ENCODE measurements around the gene USP17L5.
"Not testable (repeated sequence)": the region's sequence is repeated elsewhere in the genome, so short reads cannot be mapped to it uniquely, and the experiment has no call there.

The USP17L5 gene

GRCh38 chr4:9339103-9339502 lies at the start of gene USP17L5:
Gene USP17L5 (plus strand): TSS chr4:9339403. CDS start chr4:9339403, 0 bp downstream.
- not testable (repeated sequence) for H3K4me3 ChIP-seq (ENCODE audit: low read length in 2 of 2); H3K9ac ChIP-seq (ENCODE audit: low read length in 2 of 2); H3K27me3 ChIP-seq (ENCODE audit: control insufficient read depth in 1 of 2, insufficient read depth in 2 of 2, low read length in 2 of 2); H3K9me3 ChIP-seq (ENCODE audit: control insufficient read depth in 2 of 2, low read length in 2 of 2); H3K4me1 ChIP-seq (ENCODE audit: control insufficient read depth, insufficient read depth, low read length); H3K36me3 ChIP-seq (ENCODE audit: control insufficient read depth in 2 of 2, insufficient read depth in 2 of 2, low read length in 2 of 2); H3K27ac ChIP-seq (ENCODE audit: low read length)

DNA sequence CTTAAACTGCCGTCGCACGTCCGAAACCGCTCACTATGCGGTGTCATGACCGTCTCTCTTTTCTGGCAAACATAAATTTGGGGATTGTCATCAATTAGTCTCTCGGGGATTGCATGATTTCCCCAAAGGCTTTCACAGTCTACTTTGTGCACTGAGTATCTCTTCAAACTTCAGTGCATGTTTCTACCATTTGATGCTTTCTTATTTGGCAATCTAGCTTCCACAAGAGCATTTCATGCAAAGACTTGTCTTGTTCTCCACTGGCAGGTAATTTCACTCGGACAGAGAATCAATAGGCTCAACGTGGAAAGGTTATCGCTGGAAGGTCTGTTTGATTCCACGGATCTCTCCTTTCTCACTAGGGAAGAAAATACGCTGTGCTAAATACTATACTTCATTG lies 15.0 kb upstream of the USP17L5 start:
- H3K27me3 ChIP-seq (ENCODE audit: control insufficient read depth in 1 of 2, insufficient read depth in 2 of 2, low read length in 2 of 2); H3K9ac ChIP-seq (ENCODE audit: low read length in 2 of 2); H3K27ac ChIP-seq (ENCODE audit: low read length); H3K36me3 ChIP-seq (ENCODE audit: control insufficient read depth in 2 of 2, insufficient read depth in 2 of 2, low read length in 2 of 2); H3K4me1 ChIP-seq (ENCODE audit: control insufficient read depth, insufficient read depth, low read length); H3K9me3 ChIP-seq (ENCODE audit: control insufficient read depth in 2 of 2, low read length in 2 of 2); H3K4me3 ChIP-seq (ENCODE audit: low read length in 2 of 2): not testable (repeated sequence)

GRCh38 chr4:9324865-9325264 lies 14.3 kb upstream of the USP17L5 start, which contains the start of gene USP17L24:
Gene USP17L24 (plus strand): TSS chr4:9325165. CDS start chr4:9325165, 0 bp downstream.
- H3K9ac ChIP-seq (ENCODE audit: low read length in 2 of 2); H3K27me3 ChIP-seq (ENCODE audit: control insufficient read depth in 1 of 2, insufficient read depth in 2 of 2, low read length in 2 of 2); H3K4me1 ChIP-seq (ENCODE audit: control insufficient read depth, insufficient read depth, low read length); H3K9me3 ChIP-seq (ENCODE audit: control insufficient read depth in 2 of 2, low read length in 2 of 2); H3K27ac ChIP-seq (ENCODE audit: low read length); H3K4me3 ChIP-seq (ENCODE audit: low read length in 2 of 2); H3K36me3 ChIP-seq (ENCODE audit: control insufficient read depth in 2 of 2, insufficient read depth in 2 of 2, low read length in 2 of 2): not testable (repeated sequence)

DNA sequence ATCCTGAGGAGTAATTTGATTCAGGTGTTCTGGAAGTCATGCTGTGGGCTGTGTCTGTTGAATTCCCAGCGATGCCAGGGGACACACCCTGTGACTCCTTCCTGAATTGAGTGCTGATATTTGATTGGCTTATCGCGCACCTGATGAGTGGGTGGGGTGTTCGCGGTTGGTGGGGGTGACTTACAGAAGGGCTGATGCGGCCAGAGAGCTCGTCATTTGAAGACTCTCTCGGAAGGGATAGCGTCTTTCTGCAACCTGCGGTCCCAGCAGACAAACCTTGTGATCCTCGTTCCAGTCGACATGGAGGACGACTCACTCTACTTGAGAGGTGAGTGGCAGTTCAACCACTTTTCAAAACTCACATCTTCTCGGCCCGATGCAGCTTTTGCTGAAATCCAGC lies 9.6 kb upstream of the USP17L5 start, which contains the start of gene USP17L25:
Gene USP17L25 (plus strand): TSS at position 301 of the 400 bp plus-strand sequence. CDS start 0 bp downstream, at position 301.
- H3K4me3 ChIP-seq (ENCODE audit: low read length in 2 of 2); H3K9me3 ChIP-seq (ENCODE audit: control insufficient read depth in 2 of 2, low read length in 2 of 2): not testable (repeated sequence)

GRCh38 chr4:9334358-9334757 lies 4.8 kb upstream of the USP17L5 start, which contains the start of gene USP17L26:
Gene USP17L26 (plus strand): TSS chr4:9334658. CDS start chr4:9334658, 0 bp downstream.
- not testable (repeated sequence) for H3K27me3 ChIP-seq (ENCODE audit: control insufficient read depth in 1 of 2, insufficient read depth in 2 of 2, low read length in 2 of 2); H3K4me1 ChIP-seq (ENCODE audit: control insufficient read depth, insufficient read depth, low read length); H3K36me3 ChIP-seq (ENCODE audit: control insufficient read depth in 2 of 2, insufficient read depth in 2 of 2, low read length in 2 of 2); H3K9ac ChIP-seq (ENCODE audit: low read length in 2 of 2); H3K27ac ChIP-seq (ENCODE audit: low read length); H3K4me3 ChIP-seq (ENCODE audit: low read length in 2 of 2); H3K9me3 ChIP-seq (ENCODE audit: control insufficient read depth in 2 of 2, low read length in 2 of 2)

More for the DNA sequence above, 9.6 kb upstream of the USP17L5 start, which contains the start of gene USP17L25:
- H3K27ac ChIP-seq (ENCODE audit: low read length); H3K4me1 ChIP-seq (ENCODE audit: control insufficient read depth, insufficient read depth, low read length); H3K27me3 ChIP-seq (ENCODE audit: control insufficient read depth in 1 of 2, insufficient read depth in 2 of 2, low read length in 2 of 2); H3K36me3 ChIP-seq (ENCODE audit: control insufficient read depth in 2 of 2, insufficient read depth in 2 of 2, low read length in 2 of 2); H3K9ac ChIP-seq (ENCODE audit: low read length in 2 of 2): not testable (repeated sequence)

DNA sequence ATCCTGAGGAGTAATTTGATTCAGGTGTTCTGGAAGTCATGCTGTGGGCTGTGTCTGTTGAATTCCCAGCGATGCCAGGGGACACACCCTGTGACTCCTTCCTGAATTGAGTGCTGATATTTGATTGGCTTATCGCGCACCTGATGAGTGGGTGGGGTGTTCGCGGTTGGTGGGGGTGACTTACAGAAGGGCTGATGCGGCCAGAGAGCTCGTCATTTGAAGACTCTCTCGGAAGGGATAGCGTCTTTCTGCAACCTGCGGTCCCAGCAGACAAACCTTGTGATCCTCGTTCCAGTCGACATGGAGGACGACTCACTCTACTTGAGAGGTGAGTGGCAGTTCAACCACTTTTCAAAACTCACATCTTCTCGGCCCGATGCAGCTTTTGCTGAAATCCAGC lies 4.6 kb downstream of the USP17L5 start, which contains the start of gene USP17L27:
Gene USP17L27 (plus strand): TSS at position 301 of the 400 bp plus-strand sequence. CDS start 0 bp downstream, at position 301.
- H3K4me3 ChIP-seq (ENCODE audit: low read length in 2 of 2); H3K4me1 ChIP-seq (ENCODE audit: control insufficient read depth, insufficient read depth, low read length); H3K36me3 ChIP-seq (ENCODE audit: control insufficient read depth in 2 of 2, insufficient read depth in 2 of 2, low read length in 2 of 2); H3K9ac ChIP-seq (ENCODE audit: low read length in 2 of 2); H3K27me3 ChIP-seq (ENCODE audit: control insufficient read depth in 1 of 2, insufficient read depth in 2 of 2, low read length in 2 of 2); H3K9me3 ChIP-seq (ENCODE audit: control insufficient read depth in 2 of 2, low read length in 2 of 2); H3K27ac ChIP-seq (ENCODE audit: low read length): not testable (repeated sequence)

DNA sequence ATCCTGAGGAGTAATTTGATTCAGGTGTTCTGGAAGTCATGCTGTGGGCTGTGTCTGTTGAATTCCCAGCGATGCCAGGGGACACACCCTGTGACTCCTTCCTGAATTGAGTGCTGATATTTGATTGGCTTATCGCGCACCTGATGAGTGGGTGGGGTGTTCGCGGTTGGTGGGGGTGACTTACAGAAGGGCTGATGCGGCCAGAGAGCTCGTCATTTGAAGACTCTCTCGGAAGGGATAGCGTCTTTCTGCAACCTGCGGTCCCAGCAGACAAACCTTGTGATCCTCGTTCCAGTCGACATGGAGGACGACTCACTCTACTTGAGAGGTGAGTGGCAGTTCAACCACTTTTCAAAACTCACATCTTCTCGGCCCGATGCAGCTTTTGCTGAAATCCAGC lies 9.4 kb downstream of the USP17L5 start, which contains the start of gene USP17L28:
Gene USP17L28 (plus strand): TSS at position 301 of the 400 bp plus-strand sequence. CDS start 0 bp downstream, at position 301.
- not testable (repeated sequence) for H3K9me3 ChIP-seq (ENCODE audit: control insufficient read depth in 2 of 2, low read length in 2 of 2); H3K27me3 ChIP-seq (ENCODE audit: control insufficient read depth in 1 of 2, insufficient read depth in 2 of 2, low read length in 2 of 2); H3K4me1 ChIP-seq (ENCODE audit: control insufficient read depth, insufficient read depth, low read length); H3K36me3 ChIP-seq (ENCODE audit: control insufficient read depth in 2 of 2, insufficient read depth in 2 of 2, low read length in 2 of 2); H3K4me3 ChIP-seq (ENCODE audit: low read length in 2 of 2); H3K9ac ChIP-seq (ENCODE audit: low read length in 2 of 2); H3K27ac ChIP-seq (ENCODE audit: low read length)

DNA sequence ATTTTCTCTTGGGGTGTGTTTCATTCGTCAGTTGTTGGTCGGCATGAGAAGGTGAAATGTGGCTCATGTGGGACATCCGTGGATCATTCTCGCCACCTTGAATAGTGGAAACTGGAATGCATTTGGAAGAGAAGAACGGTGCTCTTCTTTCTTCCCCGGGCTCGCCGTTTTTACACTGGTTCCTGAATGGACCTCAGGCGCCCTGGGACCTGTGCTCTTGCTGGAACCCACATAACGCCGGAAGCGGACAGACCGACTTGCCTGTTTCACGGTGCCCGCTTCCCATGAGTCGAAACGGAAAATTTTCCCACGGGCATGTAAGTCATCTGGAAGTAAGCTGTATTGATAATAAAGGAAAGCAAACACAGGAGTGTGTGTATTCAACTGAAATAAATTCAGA lies 11.7 kb downstream of the USP17L5 start:
- not testable (repeated sequence) for H3K27ac ChIP-seq (ENCODE audit: low read length); H3K9ac ChIP-seq (ENCODE audit: low read length in 2 of 2); H3K36me3 ChIP-seq (ENCODE audit: control insufficient read depth in 2 of 2, insufficient read depth in 2 of 2, low read length in 2 of 2); H3K27me3 ChIP-seq (ENCODE audit: control insufficient read depth in 1 of 2, insufficient read depth in 2 of 2, low read length in 2 of 2); H3K4me3 ChIP-seq (ENCODE audit: low read length in 2 of 2); H3K9me3 ChIP-seq (ENCODE audit: control insufficient read depth in 2 of 2, low read length in 2 of 2); H3K4me1 ChIP-seq (ENCODE audit: control insufficient read depth, insufficient read depth, low read length)

DNA sequence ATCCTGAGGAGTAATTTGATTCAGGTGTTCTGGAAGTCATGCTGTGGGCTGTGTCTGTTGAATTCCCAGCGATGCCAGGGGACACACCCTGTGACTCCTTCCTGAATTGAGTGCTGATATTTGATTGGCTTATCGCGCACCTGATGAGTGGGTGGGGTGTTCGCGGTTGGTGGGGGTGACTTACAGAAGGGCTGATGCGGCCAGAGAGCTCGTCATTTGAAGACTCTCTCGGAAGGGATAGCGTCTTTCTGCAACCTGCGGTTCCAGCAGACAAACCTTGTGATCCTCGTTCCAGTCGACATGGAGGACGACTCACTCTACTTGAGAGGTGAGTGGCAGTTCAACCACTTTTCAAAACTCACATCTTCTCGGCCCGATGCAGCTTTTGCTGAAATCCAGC lies 14.1 kb downstream of the USP17L5 start, which contains the start of gene USP17L29:
Gene USP17L29 (plus strand): TSS at position 301 of the 400 bp plus-strand sequence. CDS start 0 bp downstream, at position 301.
- not testable (repeated sequence) for H3K9ac ChIP-seq (ENCODE audit: low read length in 2 of 2); H3K9me3 ChIP-seq (ENCODE audit: control insufficient read depth in 2 of 2, low read length in 2 of 2); H3K4me1 ChIP-seq (ENCODE audit: control insufficient read depth, insufficient read depth, low read length); H3K27me3 ChIP-seq (ENCODE audit: control insufficient read depth in 1 of 2, insufficient read depth in 2 of 2, low read length in 2 of 2); H3K27ac ChIP-seq (ENCODE audit: low read length); H3K4me3 ChIP-seq (ENCODE audit: low read length in 2 of 2); H3K36me3 ChIP-seq (ENCODE audit: control insufficient read depth in 2 of 2, insufficient read depth in 2 of 2, low read length in 2 of 2)

GRCh38 chr4:9362829-9363228 lies 23.6 kb downstream of the USP17L5 start, which contains the start of gene USP17L30:
Gene USP17L30 (plus strand): TSS chr4:9363129. CDS start chr4:9363129, 0 bp downstream.
- not testable (repeated sequence) for H3K4me1 ChIP-seq (ENCODE audit: control insufficient read depth, insufficient read depth, low read length); H3K4me3 ChIP-seq (ENCODE audit: low read length in 2 of 2); H3K27ac ChIP-seq (ENCODE audit: low read length)

DNA sequence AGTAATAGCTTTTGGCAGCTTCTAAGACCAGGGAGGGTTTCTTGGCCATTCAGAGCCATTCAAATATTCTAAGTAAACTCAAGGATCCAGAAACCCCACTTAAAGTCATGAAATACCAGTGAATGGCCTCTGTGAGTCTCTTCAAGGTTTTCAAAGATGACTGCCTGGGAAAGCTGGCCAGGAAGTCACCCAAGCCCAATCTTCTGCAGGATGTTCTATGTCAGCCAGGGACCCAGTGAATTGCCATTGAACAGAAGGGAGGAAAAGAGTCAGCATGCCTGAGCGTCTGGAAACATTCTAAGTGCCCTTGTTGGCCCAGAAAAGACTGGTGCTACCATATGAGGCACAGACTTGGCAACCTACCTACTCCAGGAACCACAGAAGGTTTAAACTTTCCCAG lies 40.7 kb downstream of the USP17L5 start:
- H3K36me3 ChIP-seq (ENCODE audit: control insufficient read depth in 2 of 2, insufficient read depth in 2 of 2, low read length in 2 of 2); H3K4me3 ChIP-seq (ENCODE audit: low read length in 2 of 2); H3K9me3 ChIP-seq (ENCODE audit: control insufficient read depth in 2 of 2, low read length in 2 of 2); H3K9ac ChIP-seq (ENCODE audit: low read length in 2 of 2); H3K4me1 ChIP-seq (ENCODE audit: control insufficient read depth, insufficient read depth, low read length); H3K27me3 ChIP-seq (ENCODE audit: control insufficient read depth in 1 of 2, insufficient read depth in 2 of 2, low read length in 2 of 2); H3K27ac ChIP-seq (ENCODE audit: low read length): not testable (repeated sequence)

More at GRCh38 chr4:9362829-9363228, 23.6 kb downstream of the USP17L5 start, which contains the start of gene USP17L30:
- not testable (repeated sequence) for H3K9me3 ChIP-seq (ENCODE audit: control insufficient read depth in 2 of 2, low read length in 2 of 2); H3K27me3 ChIP-seq (ENCODE audit: control insufficient read depth in 1 of 2, insufficient read depth in 2 of 2, low read length in 2 of 2); H3K9ac ChIP-seq (ENCODE audit: low read length in 2 of 2); H3K36me3 ChIP-seq (ENCODE audit: control insufficient read depth in 2 of 2, insufficient read depth in 2 of 2, low read length in 2 of 2)

Data from stomach smooth muscle (tissue), 2 donors.